C4-2B (cell line): Measurements from ENCODE around the gene C3orf70.
A peak's percentile ranks its signal among the peaks of the same experiment; 100 is the strongest.

Experiments
- H3K27ac ChIP-seq: fragments of 450-650 bp; 2 replicates; pipeline ENCODE4 v1.5.1; 2017
- CTCF ChIP-seq: fragments of 450-650 bp; conservative IDR thresholded peaks from 2 replicates; pipeline ENCODE4 v1.5.1; 2017; ENCODE audit warnings: mild to moderate bottlenecking
- ZFX ChIP-seq: fragments of 450-650 bp; IDR thresholded peaks from 2 replicates; pipeline ENCODE4 v1.6.1; 2017

C3orf70 gene

GRCh38 chr3:185075547-185075946 is 77.3 kb downstream of the C3orf70 start:
- no peak overlapping the region for H3K27ac ChIP-seq
- TF ChIP-seq ZFX: no peak
- no peak for TF ChIP-seq CTCF

- TF ChIP-seq ZFX (no peak), CTCF (no peak)
- no peak overlapping the region for H3K27ac ChIP-seq
Observed at GRCh38 chr3:185071287-185071800, 81.5 kb downstream of the C3orf70 start.

- H3K27ac ChIP-seq: no peak overlapping the region
- peak; percentile 52 for TF ChIP-seq CTCF
- TF ChIP-seq ZFX: no peak
Observed at GRCh38 chr3:185070491-185071286, 82.2 kb downstream of the C3orf70 start.

GRCh38 chr3:185069037-185070030 is 83.5 kb downstream of the C3orf70 start:
- TF ChIP-seq CTCF: no peak
- no peak for TF ChIP-seq ZFX
- no peak overlapping the region for H3K27ac ChIP-seq

GRCh38 chr3:185067173-185067572 is 85.7 kb downstream of the C3orf70 start:
- H3K27ac ChIP-seq: no peak overlapping the region
- TF ChIP-seq CTCF: no peak
- no peak for TF ChIP-seq ZFX

GRCh38 chr3:185066251-185066650 is 86.6 kb downstream of the C3orf70 start:
- H3K27ac ChIP-seq: no peak overlapping the region
- no peak for TF ChIP-seq CTCF
- no peak for TF ChIP-seq ZFX
